DND-41 (cell line): ENCODE results near the gene APOM.

Experiments used
- EZH2 ChIP-seq: IDR thresholded peaks from 3 replicates; pipeline ENCODE4 v1.6.1; 2012; ENCODE audit warnings: borderline replicate concordance, low read depth, mild to moderate bottlenecking, moderate library complexity, low read length, inconsistent platforms; ENCODE audit not compliant: severe bottlenecking
- TF ChIP-seq, protein P1 (sequence below): IDR thresholded peaks from 2 replicates; pipeline ENCODE4 v1.5.1; 2012; ENCODE audit warnings: borderline replicate concordance, low read length, moderate library complexity, mild to moderate bottlenecking; ENCODE audit not compliant: poor library complexity, severe bottlenecking; ENCODE audit errors: extremely low read depth

DNA sequence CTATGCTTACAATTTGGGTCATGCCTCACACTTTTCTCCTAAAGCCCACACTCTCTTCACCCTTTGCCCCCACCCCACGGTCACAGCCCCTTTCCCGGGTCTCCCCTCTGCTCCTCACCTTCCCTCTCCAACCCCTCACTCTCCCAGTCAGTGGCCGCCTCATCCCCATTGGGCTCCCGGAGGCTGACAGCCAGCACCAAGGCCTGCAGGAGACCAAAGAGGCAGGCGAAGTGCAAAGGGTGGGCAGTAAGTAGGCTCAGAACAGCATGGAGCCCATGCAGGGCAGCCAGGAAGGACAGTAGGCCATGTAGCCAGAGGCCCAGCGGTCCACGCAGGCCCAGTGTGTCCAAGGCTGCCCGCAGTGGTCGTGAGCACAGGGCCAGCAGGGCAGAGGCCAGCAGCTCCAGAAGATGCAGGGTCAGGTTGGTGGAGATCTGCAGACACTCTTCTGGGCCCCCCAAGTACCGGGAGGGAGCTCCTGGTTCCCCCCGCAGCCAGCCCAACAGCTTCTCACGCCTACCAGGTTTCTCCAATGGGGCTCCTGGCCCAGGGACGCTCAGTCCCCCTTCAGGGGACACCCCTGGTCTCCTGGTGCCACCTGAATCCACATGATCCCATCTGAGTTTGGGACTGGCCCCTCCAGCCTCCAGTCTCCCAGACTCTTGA lies 3.4 kb downstream of the APOM start:
- TF ChIP-seq, protein P1, sequence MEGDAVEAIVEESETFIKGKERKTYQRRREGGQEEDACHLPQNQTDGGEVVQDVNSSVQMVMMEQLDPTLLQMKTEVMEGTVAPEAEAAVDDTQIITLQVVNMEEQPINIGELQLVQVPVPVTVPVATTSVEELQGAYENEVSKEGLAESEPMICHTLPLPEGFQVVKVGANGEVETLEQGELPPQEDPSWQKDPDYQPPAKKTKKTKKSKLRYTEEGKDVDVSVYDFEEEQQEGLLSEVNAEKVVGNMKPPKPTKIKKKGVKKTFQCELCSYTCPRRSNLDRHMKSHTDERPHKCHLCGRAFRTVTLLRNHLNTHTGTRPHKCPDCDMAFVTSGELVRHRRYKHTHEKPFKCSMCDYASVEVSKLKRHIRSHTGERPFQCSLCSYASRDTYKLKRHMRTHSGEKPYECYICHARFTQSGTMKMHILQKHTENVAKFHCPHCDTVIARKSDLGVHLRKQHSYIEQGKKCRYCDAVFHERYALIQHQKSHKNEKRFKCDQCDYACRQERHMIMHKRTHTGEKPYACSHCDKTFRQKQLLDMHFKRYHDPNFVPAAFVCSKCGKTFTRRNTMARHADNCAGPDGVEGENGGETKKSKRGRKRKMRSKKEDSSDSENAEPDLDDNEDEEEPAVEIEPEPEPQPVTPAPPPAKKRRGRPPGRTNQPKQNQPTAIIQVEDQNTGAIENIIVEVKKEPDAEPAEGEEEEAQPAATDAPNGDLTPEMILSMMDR = no peak
- no peak for TF ChIP-seq EZH2
